OCI-LY7 (cell line): ENCODE data around the gene XK.

Source experiments
- EZH2phosphoT487 ChIP-seq: fragments of 200-600 bp; sonication (generic); IDR thresholded peaks from 2 replicates; pipeline ENCODE4 v1.6.1; 2018; ENCODE audit warnings: low read depth, borderline replicate concordance, mild to moderate bottlenecking, mixed run types, antibody characterized with exemption, low read length, moderate library complexity, mixed read lengths
- TF ChIP-seq, protein P1 (sequence below): fragments of 200-600 bp; sonication (generic); conservative IDR thresholded peaks from 2 replicates; pipeline ENCODE4 v1.5.1; 2014; ENCODE audit warnings: mild to moderate bottlenecking, antibody characterized with exemption, low read length, moderate library complexity, mixed read lengths

DNA sequence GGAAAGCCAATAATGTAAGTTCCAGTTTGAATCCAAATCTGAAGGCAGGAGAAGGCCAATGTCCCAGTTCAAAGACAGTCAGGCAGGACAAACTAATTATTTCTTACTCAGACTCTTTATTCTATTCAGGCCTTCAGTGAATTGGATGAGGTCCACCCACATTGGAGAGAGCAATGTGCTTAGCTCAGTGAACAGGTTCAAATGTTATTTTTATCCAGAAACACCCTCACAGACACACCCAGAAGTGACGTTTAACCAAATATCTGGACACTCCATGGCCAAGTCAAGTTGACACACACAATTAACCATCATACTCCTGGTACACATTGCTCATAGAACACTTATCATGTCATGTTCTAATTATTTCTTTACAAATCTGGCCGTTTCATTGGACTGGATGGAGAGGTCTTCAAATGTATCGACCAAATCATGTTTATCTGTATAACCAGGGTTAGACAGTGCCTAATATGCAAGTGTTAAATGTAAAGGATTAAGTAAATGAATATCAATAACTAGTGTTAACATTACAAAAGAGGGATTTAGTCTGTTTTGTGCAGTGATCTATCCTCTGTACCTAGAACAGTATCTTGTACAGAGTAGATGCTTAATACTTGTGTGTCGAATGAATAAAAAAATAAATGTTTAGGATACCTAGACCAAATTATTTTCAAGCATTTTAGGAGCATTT, 27.1 kb upstream of the XK start:
- TF ChIP-seq, protein P1, sequence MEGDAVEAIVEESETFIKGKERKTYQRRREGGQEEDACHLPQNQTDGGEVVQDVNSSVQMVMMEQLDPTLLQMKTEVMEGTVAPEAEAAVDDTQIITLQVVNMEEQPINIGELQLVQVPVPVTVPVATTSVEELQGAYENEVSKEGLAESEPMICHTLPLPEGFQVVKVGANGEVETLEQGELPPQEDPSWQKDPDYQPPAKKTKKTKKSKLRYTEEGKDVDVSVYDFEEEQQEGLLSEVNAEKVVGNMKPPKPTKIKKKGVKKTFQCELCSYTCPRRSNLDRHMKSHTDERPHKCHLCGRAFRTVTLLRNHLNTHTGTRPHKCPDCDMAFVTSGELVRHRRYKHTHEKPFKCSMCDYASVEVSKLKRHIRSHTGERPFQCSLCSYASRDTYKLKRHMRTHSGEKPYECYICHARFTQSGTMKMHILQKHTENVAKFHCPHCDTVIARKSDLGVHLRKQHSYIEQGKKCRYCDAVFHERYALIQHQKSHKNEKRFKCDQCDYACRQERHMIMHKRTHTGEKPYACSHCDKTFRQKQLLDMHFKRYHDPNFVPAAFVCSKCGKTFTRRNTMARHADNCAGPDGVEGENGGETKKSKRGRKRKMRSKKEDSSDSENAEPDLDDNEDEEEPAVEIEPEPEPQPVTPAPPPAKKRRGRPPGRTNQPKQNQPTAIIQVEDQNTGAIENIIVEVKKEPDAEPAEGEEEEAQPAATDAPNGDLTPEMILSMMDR, result no peak
- no peak for TF ChIP-seq EZH2phosphoT487
